IMR-90 (cell line): ENCODE measurements around the gene CDX2. TPM values are rescaled to one million over a fixed set of nuclear protein-coding genes. Genes with fewer than 3 reads are reported as not detected.

ENCODE experiments used
- ATAC-seq: fragments of 200-7000 bp; cut with Tn5 transposase; 2 replicates; pipeline ENCODE4 v1.9.1; 2020; ENCODE audit warnings: low read depth, mild to moderate bottlenecking, moderate library complexity
- BruUV-seq: library from RNA; stranded (reverse); fragments of 400-500 nt; replicated peaks from 2 replicates; lab custom pipeline; 2021; lab: Mats Ljungman, UMichigan
- CTCF ChIA-PET: fragments of 300-600 bp; formaldehyde crosslinking; extraction: SDS; loops from one replicate; lab custom pipeline; 2021; ENCODE audit warnings: antibody characterized with exemption; lab: Yijun Ruan, JAX
- POLR2A ChIA-PET: fragments of 300-600 bp; sonication (Branson Sonifier 250); formaldehyde crosslinking; loops from one replicate; lab custom pipeline; 2022; ENCODE audit warnings: antibody characterized with exemption; ENCODE audit not compliant: unreplicated experiment; lab: Charles Lee
- DNase-seq: peaks from one replicate; pipeline ENCODE4 v3.0.0; 2013
- H2AFZ ChIP-seq: replicated peaks from 2 replicates; pipeline ENCODE3; 2013; ENCODE audit warnings: low read length, mild to moderate bottlenecking; ENCODE audit not compliant: poor library complexity
- H2AK5ac ChIP-seq: 2 replicates; pipeline ENCODE4 v1.6.1; 2013; ENCODE audit warnings: low read depth, low read length, inconsistent platforms
- H2AK9ac ChIP-seq: replicated peaks from 2 replicates; pipeline ENCODE3; 2013; ENCODE audit warnings: mild to moderate bottlenecking, low read depth, low read length, moderate library complexity; ENCODE audit not compliant: poor library complexity
- H2BK120ac ChIP-seq: 2 replicates; pipeline ENCODE4 v1.6.1; 2013; ENCODE audit warnings: low read depth, low read length, inconsistent platforms
- H2BK15ac ChIP-seq: 3 replicates; pipeline ENCODE4 v1.6.1; 2013; ENCODE audit warnings: low read depth, low read length, inconsistent platforms
- H2BK20ac ChIP-seq: 2 replicates; pipeline ENCODE4 v1.6.1; 2013; ENCODE audit warnings: low read depth, mild to moderate bottlenecking, inconsistent platforms, low read length, moderate library complexity
- H2BK5ac ChIP-seq: 2 replicates; pipeline ENCODE4 v1.6.1; 2013; ENCODE audit warnings: mild to moderate bottlenecking, low read depth, low read length, inconsistent platforms; ENCODE audit not compliant: poor library complexity, severe bottlenecking
- H3K14ac ChIP-seq: replicated peaks from 2 replicates; pipeline ENCODE4 v1.6.1; 2013; ENCODE audit warnings: low read depth, low read length, inconsistent platforms
- H3K18ac ChIP-seq: 2 replicates; pipeline ENCODE4 v1.6.1; 2013; ENCODE audit warnings: low read depth, low read length, control low read depth
- H3K23ac ChIP-seq: 2 replicates; pipeline ENCODE4 v1.6.1; 2013; ENCODE audit warnings: low read depth, low read length, inconsistent platforms
- H3K27ac ChIP-seq: 2 replicates; pipeline ENCODE4 v1.5.1; 2013; ENCODE audit warnings: mild to moderate bottlenecking, control low read depth, low read length; ENCODE audit not compliant: insufficient read depth
- H3K27me3 ChIP-seq: 2 replicates; pipeline ENCODE4 v1.6.1; 2013; ENCODE audit warnings: low read length; ENCODE audit not compliant: control insufficient read depth, insufficient read depth
- H3K36me3 ChIP-seq: 2 replicates; pipeline ENCODE4 v1.6.1; 2013; ENCODE audit warnings: low read length, mixed read lengths; ENCODE audit not compliant: control insufficient read depth, insufficient read depth
- H3K4ac ChIP-seq: 2 replicates; pipeline ENCODE4 v1.6.1; 2013; ENCODE audit warnings: low read depth, low read length, inconsistent platforms
- H3K4me1 ChIP-seq: 2 replicates; pipeline ENCODE4 v1.6.1; 2013; ENCODE audit warnings: low read length, mixed read lengths; ENCODE audit not compliant: control insufficient read depth, insufficient read depth
- H3K4me2 ChIP-seq: 2 replicates; pipeline ENCODE4 v1.6.1; 2013; ENCODE audit warnings: low read depth, mild to moderate bottlenecking, control low read depth, low read length, moderate library complexity
- H3K4me3 ChIP-seq: 2 replicates; pipeline ENCODE4 v1.5.1; 2013; ENCODE audit warnings: low read depth, mild to moderate bottlenecking, control low read depth, low read length, moderate library complexity; ENCODE audit not compliant: insufficient read depth
- H3K56ac ChIP-seq: 2 replicates; pipeline ENCODE4 v1.6.1; 2013; ENCODE audit warnings: low read length, inconsistent platforms; ENCODE audit not compliant: insufficient read depth; ENCODE audit errors: extremely low read depth
- H3K79me1 ChIP-seq, 2 experiments: 2 replicates each; pipeline ENCODE4 v1.6.1; 2013; ENCODE audit warnings: low read length in 2 of 2, inconsistent platforms in 1 of 2, low read depth in 1 of 2
- H3K9ac ChIP-seq: 2 replicates; pipeline ENCODE4 v1.6.1; 2013; ENCODE audit warnings: low read depth, low read length, control low read depth
- H3K9me1 ChIP-seq: 2 replicates; pipeline ENCODE4 v1.6.1; 2013; ENCODE audit warnings: low read length, inconsistent platforms; ENCODE audit not compliant: insufficient read depth
- H3K9me3 ChIP-seq: 2 replicates; pipeline ENCODE4 v1.6.1; 2013; ENCODE audit warnings: low read length; ENCODE audit not compliant: control insufficient read depth, insufficient read depth
- H4K20me1 ChIP-seq: 2 replicates; pipeline ENCODE4 v1.6.1; 2013; ENCODE audit warnings: low read length, inconsistent platforms; ENCODE audit not compliant: insufficient read depth
- H4K5ac ChIP-seq: 2 replicates; pipeline ENCODE4 v1.6.1; 2013; ENCODE audit warnings: mild to moderate bottlenecking, low read depth, low read length, control low read depth
- H4K8ac ChIP-seq, 2 experiments: 2 replicates each; pipeline ENCODE4 v1.6.1; 2013; ENCODE audit warnings: low read depth in 2 of 2, low read length in 2 of 2, control low read depth in 1 of 2, inconsistent platforms in 1 of 2
- H4K91ac ChIP-seq: 2 replicates; pipeline ENCODE4 v1.6.1; 2013; ENCODE audit warnings: low read depth, low read length, inconsistent platforms; ENCODE audit not compliant: insufficient read depth
- CEBPB ChIP-seq: IDR thresholded peaks from 2 replicates; pipeline ENCODE4 v1.6.1; 2012; ENCODE audit warnings: low read depth, low read length, improper control_type of control experiment
- CHD1 ChIP-seq: IDR thresholded peaks from 2 replicates; pipeline ENCODE4 v1.6.1; 2012; ENCODE audit warnings: low read depth, low read length, improper control_type of control experiment
- FOS ChIP-seq: fragments of 150-350 bp; IDR thresholded peaks from 2 replicates; pipeline ENCODE4 v1.6.1; 2016; ENCODE audit warnings: low read depth, low read length
- MAFK ChIP-seq: IDR thresholded peaks from 2 replicates; pipeline ENCODE4 v1.6.1; 2012; ENCODE audit warnings: low read depth, low read length, improper control_type of control experiment
- MAZ ChIP-seq: IDR thresholded peaks from 2 replicates; pipeline ENCODE4 v1.6.1; 2012; ENCODE audit warnings: low read depth, mild to moderate bottlenecking, low read length, improper control_type of control experiment, moderate library complexity, borderline replicate concordance
- MXI1 ChIP-seq: IDR thresholded peaks from 2 replicates; pipeline ENCODE4 v1.6.1; 2012; ENCODE audit warnings: low read depth, mild to moderate bottlenecking, low read length, moderate library complexity, borderline replicate concordance
- POLR2A ChIP-seq: IDR thresholded peaks from 2 replicates; pipeline ENCODE4 v1.6.1; 2012; ENCODE audit warnings: mild to moderate bottlenecking, low read depth, low read length
- SMC3 ChIP-seq: fragments of 150-350 bp; IDR thresholded peaks from 2 replicates; pipeline ENCODE4 v1.6.1; 2016; ENCODE audit warnings: low read depth, mild to moderate bottlenecking, antibody characterized with exemption, low read length, moderate library complexity
- WGBS, 2 experiments: methylation state at CpG; one replicate each; pipeline versions ENCODE4 v1.1.5 to v1.1.7; 2013; ENCODE audit warnings: missing lambda C conversion rate in 2 of 2; ENCODE audit not compliant: insufficient read length in 1 of 2; ENCODE audit errors: extremely low coverage in 2 of 2; 5-methylcytosine and 5-hydroxymethylcytosine counted together
- dilution Hi-C: fragments of 300-500 bp; cut with HindIII; formaldehyde crosslinking; loops from one replicate; pipeline ENCODE4 v1.14.3; 2018; ENCODE audit warnings: low sequenced_read_pairs; ENCODE audit not compliant: unreplicated experiment
- in situ Hi-C: fragments of 300-500 bp; cut with MboI; formaldehyde crosslinking; loops from 3 replicates; pipeline ENCODE4 v1.14.3; 2019; ENCODE audit warnings: low sequenced_read_pairs, inconsistent platforms, mixed read lengths
- intact Hi-C: fragments of 100-400 bp; cut with micrococcal nuclease; formaldehyde crosslinking; loops from 2 replicates; pipeline ENCODE4 v1.10.0; 2022
- polyA plus RNA-seq, 3 experiments: library from polyadenylated mRNA; depleted of rRNA; stranded (reverse); fragments of >200 nt; gene quantifications; 2 replicates each; pipeline ENCODE4 v1.2.3, GENCODE V29; 2012; ENCODE audit warnings: low replicate concordance in 1 of 3
- total RNA-seq: library from RNA; depleted of rRNA; stranded (reverse); fragments of >200 nt; gene quantifications from 2 replicates; pipeline ENCODE4 v1.2.3, GENCODE V29; 2012
- TF ChIP-seq, protein P1 (sequence below): fragments of 150-350 bp; IDR thresholded peaks from 2 replicates; pipeline ENCODE4 v1.6.1; 2017; ENCODE audit warnings: mild to moderate bottlenecking, antibody characterized with exemption, low read length, low read depth
- TF ChIP-seq, protein P2 (sequence below): fragments of 150-350 bp; IDR thresholded peaks from 2 replicates; pipeline ENCODE4 v1.6.1; 2016; ENCODE audit warnings: low read depth, mild to moderate bottlenecking, low read length, moderate library complexity, borderline replicate concordance

Gene CDX2
- total and polyA plus RNA-seq, 2 of the 4 experiments (the other 2 are of a cell fraction) = not detected

GRCh38 chr13:27920677-27921420 is 48.3 kb downstream of the CDX2 start:
- no peaks in the 10 kb centered on the region for H4K20me1 ChIP-seq
- no peak for TF ChIP-seq MXI1
- TF ChIP-seq, protein P1, sequence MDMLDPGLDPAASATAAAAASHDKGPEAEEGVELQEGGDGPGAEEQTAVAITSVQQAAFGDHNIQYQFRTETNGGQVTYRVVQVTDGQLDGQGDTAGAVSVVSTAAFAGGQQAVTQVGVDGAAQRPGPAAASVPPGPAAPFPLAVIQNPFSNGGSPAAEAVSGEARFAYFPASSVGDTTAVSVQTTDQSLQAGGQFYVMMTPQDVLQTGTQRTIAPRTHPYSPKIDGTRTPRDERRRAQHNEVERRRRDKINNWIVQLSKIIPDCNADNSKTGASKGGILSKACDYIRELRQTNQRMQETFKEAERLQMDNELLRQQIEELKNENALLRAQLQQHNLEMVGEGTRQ = no peak
- no peak for TF ChIP-seq FOS
- no peak for TF ChIP-seq MAFK
- TF ChIP-seq, protein P2, sequence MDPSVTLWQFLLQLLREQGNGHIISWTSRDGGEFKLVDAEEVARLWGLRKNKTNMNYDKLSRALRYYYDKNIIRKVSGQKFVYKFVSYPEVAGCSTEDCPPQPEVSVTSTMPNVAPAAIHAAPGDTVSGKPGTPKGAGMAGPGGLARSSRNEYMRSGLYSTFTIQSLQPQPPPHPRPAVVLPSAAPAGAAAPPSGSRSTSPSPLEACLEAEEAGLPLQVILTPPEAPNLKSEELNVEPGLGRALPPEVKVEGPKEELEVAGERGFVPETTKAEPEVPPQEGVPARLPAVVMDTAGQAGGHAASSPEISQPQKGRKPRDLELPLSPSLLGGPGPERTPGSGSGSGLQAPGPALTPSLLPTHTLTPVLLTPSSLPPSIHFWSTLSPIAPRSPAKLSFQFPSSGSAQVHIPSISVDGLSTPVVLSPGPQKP = no peak
- no peak for TF ChIP-seq MAZ
- no peak for TF ChIP-seq CHD1
- TF ChIP-seq CEBPB = no peak
- no peak for TF ChIP-seq POLR2A
- no peak for TF ChIP-seq SMC3
- H3K9me1 ChIP-seq = no peaks in the 10 kb centered on the region
- H2AK9ac ChIP-seq = no peak overlapping the region
- no peak overlapping the region for H2BK120ac ChIP-seq
- in situ Hi-C loops = no loop called here
- no TSS peak for BruUV-seq
- H2BK5ac ChIP-seq = no peak overlapping the region
- H3K4me3 ChIP-seq = peak overlapping the region; percentile 9; the same call in 1 of the 2 replicates
- no peak overlapping the region for H3K56ac ChIP-seq
- peaks cover 3% of the 10 kb centered on the region; the same call in 1 of the 2 replicates for H3K4me1 ChIP-seq
- no peak overlapping the region for H2BK20ac ChIP-seq
- peak overlapping the region; percentile 68 for H2AFZ ChIP-seq
- peak; percentile 63 for ATAC-seq
- no peaks in the 10 kb centered on the region for H3K79me1 ChIP-seq
- no CpG with 5 or more reads among the region's 40 CpGs for WGBS, 2 experiments
- H3K36me3 ChIP-seq = no peaks in the 10 kb centered on the region
- H2BK15ac ChIP-seq = no peak overlapping the region
- CTCF ChIA-PET = interaction anchor here (0.6 to 0.9 kb wide), 2 partner anchors 12 to 227 kb away, joined by 3 read pairs; no protein-coding TSS in a partner anchor
- no peak overlapping the region for H3K23ac ChIP-seq
- H3K4me2 ChIP-seq = peak overlapping the region; percentile 75
- H3K9ac ChIP-seq = no peak overlapping the region
- peak; percentile 6 for DNase-seq
- no peak overlapping the region for H3K14ac ChIP-seq
- dilution Hi-C loops = no loop called here
- no peak overlapping the region for H2AK5ac ChIP-seq
- peaks cover 9% of the 10 kb centered on the region for H3K9me3 ChIP-seq
- H4K91ac ChIP-seq = no peak overlapping the region
- H3K4ac ChIP-seq = no peak overlapping the region
- H3K27me3 ChIP-seq = peaks cover 92% of the 10 kb centered on the region
- H4K5ac ChIP-seq = no peak overlapping the region
- no peak overlapping the region for H4K8ac ChIP-seq
- H3K27ac ChIP-seq = no peak overlapping the region
- H3K18ac ChIP-seq = no peak overlapping the region
- POLR2A ChIA-PET = interaction anchor here (0.7 kb wide), 1 partner anchor 591 kb away, joined by 3 read pairs; no protein-coding TSS in a partner anchor
- intact Hi-C loops = no loop called here
